Trophoblast cell (in vitro differentiated cells and primary cell): ENCODE measurements around the gene PHYKPL.

Source experiments
- DNase-seq, 2 donors: peaks; one replicate each; pipeline ENCODE4 v3.0.0-alpha.2; 2016
- H2AFZ ChIP-seq: 2 replicates; pipeline ENCODE4 v1.6.1; 2013; ENCODE audit warnings: low read length, moderate library complexity, mild to moderate bottlenecking; ENCODE audit not compliant: insufficient read depth, poor library complexity
- H2AK5ac ChIP-seq: 2 replicates; pipeline ENCODE4 v1.6.1; 2013; ENCODE audit warnings: mild to moderate bottlenecking, low read length
- H2BK120ac ChIP-seq: 2 replicates; pipeline ENCODE4 v1.6.1; 2013; ENCODE audit warnings: low read length, mild to moderate bottlenecking, moderate library complexity; ENCODE audit not compliant: insufficient read depth, poor library complexity
- H2BK12ac ChIP-seq: 2 replicates; pipeline ENCODE4 v1.6.1; 2013; ENCODE audit warnings: mild to moderate bottlenecking, low read length, moderate library complexity
- H2BK5ac ChIP-seq: 2 replicates; pipeline ENCODE4 v1.6.1; 2013; ENCODE audit warnings: low read length, low read depth, moderate library complexity, mild to moderate bottlenecking; ENCODE audit not compliant: poor library complexity
- H3K14ac ChIP-seq: 2 replicates; pipeline ENCODE4 v1.6.1; 2013; ENCODE audit warnings: mild to moderate bottlenecking, low read length
- H3K18ac ChIP-seq: 2 replicates; pipeline ENCODE4 v1.6.1; 2013; ENCODE audit warnings: mild to moderate bottlenecking, low read length
- H3K23ac ChIP-seq: 2 replicates; pipeline ENCODE4 v1.6.1; 2013; ENCODE audit warnings: low read length
- H3K27ac ChIP-seq: 2 replicates; pipeline ENCODE4 v1.5.1; 2013; ENCODE audit warnings: low read depth, mild to moderate bottlenecking, inconsistent platforms, low read length, moderate library complexity
- H3K27me3 ChIP-seq: 2 replicates; pipeline ENCODE4 v1.6.1; 2013; ENCODE audit warnings: inconsistent platforms, mild to moderate bottlenecking, low read length, moderate library complexity; ENCODE audit not compliant: insufficient read depth
- H3K36me3 ChIP-seq, 2 experiments: 1 replicate in 1 of 2; 2 replicates in 1 of 2; pipeline ENCODE4 v1.6.1; 2013; ENCODE audit warnings: low read length in 2 of 2, mild to moderate bottlenecking in 2 of 2, moderate library complexity in 1 of 2; ENCODE audit not compliant: insufficient read depth in 2 of 2, control insufficient read depth in 1 of 2
- H3K4ac ChIP-seq: 2 replicates; pipeline ENCODE4 v1.6.1; 2013; ENCODE audit warnings: low read depth, mild to moderate bottlenecking, low read length, moderate library complexity
- H3K4me1 ChIP-seq, 2 experiments: 1 replicate in 1 of 2; 2 replicates in 1 of 2; pipeline ENCODE4 v1.6.1; 2013; ENCODE audit warnings: low read length in 2 of 2, mild to moderate bottlenecking in 2 of 2, moderate library complexity in 1 of 2; ENCODE audit not compliant: insufficient read depth in 2 of 2, control insufficient read depth in 1 of 2
- H3K4me2 ChIP-seq: 2 replicates; pipeline ENCODE4 v1.6.1; 2013; ENCODE audit warnings: inconsistent platforms, mild to moderate bottlenecking, low read length, moderate library complexity
- H3K4me3 ChIP-seq: 2 replicates; pipeline ENCODE4 v1.5.1; 2013; ENCODE audit warnings: mild to moderate bottlenecking, low read depth, low read length, inconsistent platforms
- H3K79me1 ChIP-seq: one replicate; pipeline ENCODE4 v1.6.1; 2013; ENCODE audit warnings: low read length
- H3K79me2 ChIP-seq: 2 replicates; pipeline ENCODE4 v1.6.1; 2013; ENCODE audit warnings: low read length, mild to moderate bottlenecking; ENCODE audit not compliant: control insufficient read depth, insufficient read depth, poor library complexity
- H3K9ac ChIP-seq: 2 replicates; pipeline ENCODE4 v1.6.1; 2013; ENCODE audit warnings: mild to moderate bottlenecking, low read length
- H3K9me3 ChIP-seq: 2 replicates; pipeline ENCODE4 v1.6.1; 2013; ENCODE audit warnings: low read depth, mild to moderate bottlenecking, control low read depth, inconsistent platforms, low read length; ENCODE audit not compliant: insufficient read depth
- H4K12ac ChIP-seq: 2 replicates; pipeline ENCODE4 v1.6.1; 2013; ENCODE audit warnings: low read depth, mild to moderate bottlenecking, low read length, moderate library complexity
- H4K8ac ChIP-seq: 2 replicates; pipeline ENCODE4 v1.6.1; 2013; ENCODE audit warnings: low read depth, mild to moderate bottlenecking, low read length, moderate library complexity
- H4K91ac ChIP-seq: one replicate; pipeline ENCODE4 v1.6.1; 2013; ENCODE audit warnings: low read depth, mild to moderate bottlenecking, low read length, moderate library complexity
- WGBS: extraction: QIAGEN DNeasy Blood & Tissue Kit; methylation state at CpG from one replicate; pipeline ENCODE4 v1.1.7; 2013; ENCODE audit warnings: missing lambda C conversion rate; ENCODE audit not compliant: insufficient read length, insufficient coverage; ENCODE audit errors: extremely low coverage; 5-methylcytosine and 5-hydroxymethylcytosine counted together

Gene PHYKPL

DNA sequence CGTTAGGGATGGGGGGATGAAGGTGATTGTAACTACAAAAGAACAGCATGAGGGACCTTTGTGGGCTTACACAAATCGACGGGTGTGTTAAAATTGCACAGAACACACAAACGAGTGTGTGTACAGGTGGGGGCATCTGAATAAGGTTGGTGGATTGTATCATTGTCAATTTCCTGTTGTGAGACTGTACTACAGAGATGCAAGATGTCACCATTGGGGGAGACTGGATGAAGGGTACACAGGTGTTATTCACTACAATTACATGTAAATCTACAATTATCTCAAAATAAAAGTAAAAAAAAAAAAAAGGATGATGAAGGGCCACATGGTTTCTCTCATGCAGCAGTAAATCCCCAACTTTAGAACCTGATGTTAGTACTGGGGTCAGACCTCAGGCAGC is 31.4 kb upstream of the PHYKPL start:
- Histone ChIP-seq H2AFZ (no peak overlapping the region), H4K12ac (no peak overlapping the region), H3K14ac (no peak overlapping the region), H3K27ac (no peak overlapping the region), H3K23ac (no peak overlapping the region), H4K91ac (no peak overlapping the region), H2AK5ac (no peak overlapping the region), H3K4me1 (peaks cover 7% of the 10 kb centered on the region in 2 experiments), H3K36me3 (no peaks in the 10 kb centered on the region), H3K79me2 (no peaks in the 10 kb centered on the region), H3K79me1 (no peaks in the 10 kb centered on the region), H3K4me3 (no peak overlapping the region), H3K18ac (no peak overlapping the region), H4K8ac (no peak overlapping the region), H3K4ac (no peak overlapping the region), H3K9me3 (no peaks in the 10 kb centered on the region), H3K9ac (no peak overlapping the region), H2BK12ac (no peak overlapping the region), H2BK120ac (no peak overlapping the region), H3K4me2 (no peak overlapping the region), H2BK5ac (no peak overlapping the region), H3K27me3 (no peaks in the 10 kb centered on the region)
- no CpG with 5 or more reads among the region's 4 CpGs for WGBS
- DNase-seq = no peak

DNA sequence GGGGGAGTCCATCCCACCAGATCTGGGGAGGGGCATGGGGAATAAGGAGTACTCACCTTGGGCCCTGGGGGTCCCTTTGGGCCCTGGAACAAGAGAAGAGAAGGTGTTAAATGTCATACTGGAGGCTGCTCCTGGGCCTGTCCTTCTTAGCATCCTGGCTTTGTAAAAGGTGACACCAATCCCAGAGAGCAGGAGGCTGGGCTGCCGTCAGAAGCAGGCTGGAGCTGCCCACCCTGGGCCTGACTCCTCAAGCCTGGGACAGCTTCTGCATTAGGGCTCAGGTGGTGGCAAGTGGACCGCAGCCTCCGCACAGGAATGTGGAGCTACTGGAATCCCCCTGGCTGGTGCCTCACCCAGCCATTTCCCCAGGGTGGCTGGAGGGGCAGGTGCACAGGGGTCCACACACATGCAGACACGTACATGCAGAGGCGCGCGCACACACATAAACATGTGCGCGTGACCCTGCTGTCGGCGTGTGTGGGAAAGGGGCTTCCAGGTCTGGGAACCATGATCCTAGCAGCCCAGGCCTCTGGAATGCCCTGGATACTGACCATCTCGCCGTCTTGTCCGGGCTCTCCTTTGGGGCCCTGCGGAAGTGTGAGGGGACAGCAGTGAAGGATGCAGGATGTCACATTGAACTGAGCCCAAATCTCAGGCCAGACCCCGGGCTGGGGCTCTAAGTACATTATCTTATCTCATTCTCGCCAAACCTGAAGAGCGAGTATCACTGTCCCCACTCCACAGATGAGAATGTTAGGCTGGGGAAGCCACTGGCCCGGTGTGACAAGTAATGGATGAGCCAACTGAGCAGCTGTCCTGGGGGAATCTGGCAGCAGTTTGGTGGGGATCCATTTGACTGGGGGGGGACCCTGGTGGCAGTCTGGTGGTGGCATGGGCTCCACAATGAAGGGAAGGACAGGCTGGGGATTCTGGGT is 29.3 kb upstream of the PHYKPL start:
- peaks cover 7% of the 10 kb centered on the region in 2 experiments for H3K4me1 ChIP-seq
- no peak overlapping the region for H4K12ac ChIP-seq
- H3K79me1 ChIP-seq = no peaks in the 10 kb centered on the region
- no peak overlapping the region for H3K14ac ChIP-seq
- no peak overlapping the region for H3K27ac ChIP-seq
- no peak overlapping the region for H2BK5ac ChIP-seq
- H3K27me3 ChIP-seq = no peaks in the 10 kb centered on the region
- H3K9me3 ChIP-seq = no peaks in the 10 kb centered on the region
- H3K23ac ChIP-seq = no peak overlapping the region
- H4K91ac ChIP-seq = no peak overlapping the region
- no peak overlapping the region for H2BK120ac ChIP-seq
- H2AK5ac ChIP-seq = no peak overlapping the region
- H2BK12ac ChIP-seq = no peak overlapping the region
- no peak overlapping the region for H2AFZ ChIP-seq
- DNase-seq = peak; percentile 60 to 82
- no peak overlapping the region for H3K4ac ChIP-seq
- H3K9ac ChIP-seq = no peak overlapping the region
- H3K36me3 ChIP-seq = no peaks in the 10 kb centered on the region
- no peak overlapping the region for H3K4me3 ChIP-seq
- no peak overlapping the region for H3K18ac ChIP-seq
- H3K79me2 ChIP-seq = no peaks in the 10 kb centered on the region
- no peak overlapping the region for H3K4me2 ChIP-seq
- WGBS = no CpG with 5 or more reads among the region's 19 CpGs
- no peak overlapping the region for H4K8ac ChIP-seq

DNA sequence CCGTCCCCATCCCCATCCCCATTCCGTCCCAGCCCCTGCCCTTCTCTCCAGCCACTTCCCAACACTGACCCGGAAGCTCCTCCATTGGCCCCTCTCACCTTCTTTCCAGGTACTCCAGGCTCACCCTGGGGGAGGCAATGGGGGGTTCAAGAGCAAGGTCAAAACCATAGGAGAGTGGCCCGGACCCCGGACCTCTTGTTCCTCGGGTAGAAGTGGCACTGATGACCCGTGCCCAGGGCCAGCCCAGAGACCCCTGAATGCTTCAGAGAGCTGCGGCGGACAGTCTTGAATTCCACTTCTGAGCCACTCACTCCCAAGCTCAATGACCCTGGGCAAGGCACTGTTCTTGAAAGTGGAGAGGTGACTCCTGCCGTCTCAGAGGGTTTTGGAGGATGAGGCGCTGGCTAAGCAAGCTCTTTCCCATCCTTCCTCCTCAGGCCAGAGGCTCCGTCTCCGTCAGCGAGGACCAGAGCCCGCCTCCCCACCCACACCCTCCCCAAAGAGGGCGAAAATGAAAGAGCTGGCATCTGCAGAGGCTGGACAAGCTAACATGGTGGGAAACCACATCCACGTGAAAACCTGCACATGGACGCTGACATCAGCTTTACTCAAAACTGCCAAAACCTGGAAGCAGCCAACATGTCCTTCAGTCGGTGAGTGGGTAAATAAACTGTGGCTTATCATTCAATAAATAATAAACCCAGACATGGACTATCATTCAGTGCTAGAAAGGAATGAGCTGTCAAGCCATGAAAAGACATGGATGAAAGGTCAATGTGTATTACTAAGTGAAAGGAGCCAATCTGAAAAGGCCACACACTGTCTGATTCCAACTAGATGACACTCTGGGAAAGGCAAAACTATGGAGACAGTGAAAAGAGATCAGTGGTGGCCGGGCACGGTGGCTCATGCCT is 27.3 kb upstream of the PHYKPL start:
- Histone ChIP-seq H3K27me3 (no peaks in the 10 kb centered on the region), H3K23ac (no peak overlapping the region), H3K14ac (no peak overlapping the region), H2AK5ac (no peak overlapping the region), H2BK120ac (no peak overlapping the region), H2AFZ (no peak overlapping the region), H3K18ac (no peak overlapping the region), H3K4me1 (peaks cover 7% of the 10 kb centered on the region in 2 experiments), H4K91ac (no peak overlapping the region), H3K79me1 (no peaks in the 10 kb centered on the region), H2BK5ac (no peak overlapping the region), H3K4me3 (no peak overlapping the region), H3K4ac (no peak overlapping the region), H3K4me2 (no peak overlapping the region), H4K12ac (no peak overlapping the region), H3K36me3 (no peaks in the 10 kb centered on the region), H4K8ac (no peak overlapping the region), H3K79me2 (no peaks in the 10 kb centered on the region), H3K27ac (no peak overlapping the region), H3K9me3 (no peaks in the 10 kb centered on the region), H2BK12ac (no peak overlapping the region), H3K9ac (no peak overlapping the region)
- no peak for DNase-seq
- WGBS = no CpG with 5 or more reads among the region's 21 CpGs

DNA sequence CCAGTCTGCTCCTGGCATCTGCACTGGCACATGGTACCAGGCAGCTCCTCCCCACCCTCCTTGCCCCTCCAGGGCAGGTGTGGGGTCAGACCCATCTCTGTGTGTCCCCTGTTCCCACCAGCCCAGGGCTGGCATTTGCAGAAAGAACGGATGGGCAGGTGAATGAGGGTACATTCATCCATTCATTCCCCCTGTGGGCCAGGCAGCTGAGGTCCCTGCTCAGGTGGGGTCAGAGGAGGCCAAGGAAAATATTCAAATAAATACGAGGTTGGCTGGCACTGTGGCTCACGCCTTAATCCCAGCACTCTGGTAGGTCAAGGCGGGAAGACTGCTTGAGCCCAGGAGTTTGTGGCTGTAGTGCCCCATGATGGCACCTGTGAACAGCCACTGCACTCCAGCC is 25.0 kb upstream of the PHYKPL start:
- no CpG with 5 or more reads among the region's 4 CpGs for WGBS
- no peaks in the 10 kb centered on the region for H3K79me2 ChIP-seq
- H2BK12ac ChIP-seq = no peak overlapping the region
- no peak overlapping the region for H2BK120ac ChIP-seq
- no peak overlapping the region for H3K4me3 ChIP-seq
- H3K9ac ChIP-seq = no peak overlapping the region
- DNase-seq = no peak
- H2AFZ ChIP-seq = no peak overlapping the region
- no peak overlapping the region for H3K23ac ChIP-seq
- no peaks in the 10 kb centered on the region for H3K9me3 ChIP-seq
- H3K18ac ChIP-seq = no peak overlapping the region
- H2BK5ac ChIP-seq = no peak overlapping the region
- H2AK5ac ChIP-seq = no peak overlapping the region
- H3K4me1 ChIP-seq = peaks cover 7% of the 10 kb centered on the region in 2 experiments
- no peak overlapping the region for H4K12ac ChIP-seq
- no peak overlapping the region for H3K27ac ChIP-seq
- no peak overlapping the region for H3K4me2 ChIP-seq
- no peaks in the 10 kb centered on the region for H3K27me3 ChIP-seq
- no peak overlapping the region for H4K8ac ChIP-seq
- no peak overlapping the region for H3K14ac ChIP-seq
- no peak overlapping the region for H3K4ac ChIP-seq
- no peaks in the 10 kb centered on the region for H3K36me3 ChIP-seq
- H3K79me1 ChIP-seq = no peaks in the 10 kb centered on the region
- H4K91ac ChIP-seq = no peak overlapping the region
